ENCODE data around the gene RRAGB. TPM values are rescaled to one million over a fixed set of nuclear protein-coding genes. Genes with fewer than 3 reads are reported as not detected.
"Not testable (repeated sequence)": the region's sequence is repeated elsewhere in the genome, so short reads cannot be mapped to it uniquely, and the experiment has no call there.

Gene RRAGB
- total RNA-seq, 1 experiment from 2014 or later: 19.6 TPM

GRCh38 chrX:55742649-55743048 lies 25.1 kb downstream of the RRAGB start:
- CTCF ChIA-PET: no interaction called here
- in situ Hi-C loops (cut with HindIII; ENCODE audit: low pct_unique_long_range_greater_than_20kb, low sequenced_read_pairs): no loop called here

GRCh38 chrX:55748463-55748862 lies 30.9 kb downstream of the RRAGB start:
- ATAC-seq; H3K27me3 ChIP-seq (ENCODE audit: control insufficient read depth, insufficient read depth, low read length); H3K4me1 ChIP-seq (ENCODE audit: control insufficient read depth, insufficient read depth, low read length); H3K27ac ChIP-seq (ENCODE audit: low read length); H3K4me3 ChIP-seq (ENCODE audit: low read depth in 2 of 2, low read length in 2 of 2); BruUV-seq (replicated peaks); DNase-seq (ENCODE audit: low read depth, low spot score); H3K9me3 ChIP-seq (ENCODE audit: control insufficient read depth, insufficient read depth, low read depth, low read length); POLR2A ChIA-PET; intact Hi-C loops (cut with micrococcal nuclease; ENCODE audit: unreplicated experiment); H3K36me3 ChIP-seq (ENCODE audit: control insufficient read depth, insufficient read depth, low read length); CTCF ChIA-PET; in situ Hi-C loops (cut with HindIII; ENCODE audit: low pct_unique_long_range_greater_than_20kb, low sequenced_read_pairs): not testable (repeated sequence)

More at GRCh38 chrX:55742649-55743048, 25.1 kb downstream of the RRAGB start:
- no TSS peak for BruUV-seq (replicated peaks)
- intact Hi-C loops (cut with micrococcal nuclease; ENCODE audit: unreplicated experiment): no loop called here
- Histone ChIP-seq H3K27me3 (ENCODE audit: control insufficient read depth, insufficient read depth, low read length) (no peaks in the 10 kb centered on the region), H3K4me1 (ENCODE audit: control insufficient read depth, insufficient read depth, low read length) (no peaks in the 10 kb centered on the region), H3K4me3 (ENCODE audit: low read depth in 2 of 2, low read length in 2 of 2) (no peak overlapping the region), H3K36me3 (ENCODE audit: control insufficient read depth, insufficient read depth, low read length) (no peaks in the 10 kb centered on the region; the same call in 1 of the 2 replicates), H3K9me3 (ENCODE audit: control insufficient read depth, insufficient read depth, low read depth, low read length) (no peaks in the 10 kb centered on the region), H3K27ac (ENCODE audit: low read length) (no peak overlapping the region)
- POLR2A ChIA-PET: no interaction called here
- no peak for ATAC-seq
- TF ChIP-seq TCF7L2 (IDR thresholded peaks at IDR 0.05; ENCODE audit: low read depth, low read length) (no peak), SIN3A (IDR thresholded peaks at IDR 0.05; ENCODE audit: borderline replicate concordance, insufficient read depth, low read depth, low read length) (no peak), CTCF (IDR thresholded peaks at IDR 0.05) (no peak), POLR2AphosphoS5 (IDR thresholded peaks at IDR 0.05; ENCODE audit: low read depth, low read length) (no peak)
- TF ChIP-seq, protein P1, sequence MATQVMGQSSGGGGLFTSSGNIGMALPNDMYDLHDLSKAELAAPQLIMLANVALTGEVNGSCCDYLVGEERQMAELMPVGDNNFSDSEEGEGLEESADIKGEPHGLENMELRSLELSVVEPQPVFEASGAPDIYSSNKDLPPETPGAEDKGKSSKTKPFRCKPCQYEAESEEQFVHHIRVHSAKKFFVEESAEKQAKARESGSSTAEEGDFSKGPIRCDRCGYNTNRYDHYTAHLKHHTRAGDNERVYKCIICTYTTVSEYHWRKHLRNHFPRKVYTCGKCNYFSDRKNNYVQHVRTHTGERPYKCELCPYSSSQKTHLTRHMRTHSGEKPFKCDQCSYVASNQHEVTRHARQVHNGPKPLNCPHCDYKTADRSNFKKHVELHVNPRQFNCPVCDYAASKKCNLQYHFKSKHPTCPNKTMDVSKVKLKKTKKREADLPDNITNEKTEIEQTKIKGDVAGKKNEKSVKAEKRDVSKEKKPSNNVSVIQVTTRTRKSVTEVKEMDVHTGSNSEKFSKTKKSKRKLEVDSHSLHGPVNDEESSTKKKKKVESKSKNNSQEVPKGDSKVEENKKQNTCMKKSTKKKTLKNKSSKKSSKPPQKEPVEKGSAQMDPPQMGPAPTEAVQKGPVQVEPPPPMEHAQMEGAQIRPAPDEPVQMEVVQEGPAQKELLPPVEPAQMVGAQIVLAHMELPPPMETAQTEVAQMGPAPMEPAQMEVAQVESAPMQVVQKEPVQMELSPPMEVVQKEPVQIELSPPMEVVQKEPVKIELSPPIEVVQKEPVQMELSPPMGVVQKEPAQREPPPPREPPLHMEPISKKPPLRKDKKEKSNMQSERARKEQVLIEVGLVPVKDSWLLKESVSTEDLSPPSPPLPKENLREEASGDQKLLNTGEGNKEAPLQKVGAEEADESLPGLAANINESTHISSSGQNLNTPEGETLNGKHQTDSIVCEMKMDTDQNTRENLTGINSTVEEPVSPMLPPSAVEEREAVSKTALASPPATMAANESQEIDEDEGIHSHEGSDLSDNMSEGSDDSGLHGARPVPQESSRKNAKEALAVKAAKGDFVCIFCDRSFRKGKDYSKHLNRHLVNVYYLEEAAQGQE (IDR thresholded peaks at IDR 0.05; ENCODE audit: insufficient read depth in 1 of 2, low read depth in 2 of 2, low read length in 1 of 2): no peak
- no peak for DNase-seq (ENCODE audit: low read depth, low spot score)

GRCh38 chrX:55750256-55750655 lies 32.7 kb downstream of the RRAGB start:
- CTCF ChIA-PET: no interaction called here

More at GRCh38 chrX:55750256-55750655, 32.7 kb downstream of the RRAGB start:
- Histone ChIP-seq H3K27ac (ENCODE audit: low read length) (no peak overlapping the region), H3K36me3 (ENCODE audit: control insufficient read depth, insufficient read depth, low read length) (no peaks in the 10 kb centered on the region), H3K9me3 (ENCODE audit: control insufficient read depth, insufficient read depth, low read depth, low read length) (no peaks in the 10 kb centered on the region), H3K27me3 (ENCODE audit: control insufficient read depth, insufficient read depth, low read length) (no peaks in the 10 kb centered on the region), H3K4me1 (ENCODE audit: control insufficient read depth, insufficient read depth, low read length) (no peaks in the 10 kb centered on the region), H3K4me3 (ENCODE audit: low read depth in 2 of 2, low read length in 2 of 2) (no peak overlapping the region)
- no peak for DNase-seq (ENCODE audit: low read depth, low spot score)
- no TSS peak for BruUV-seq (replicated peaks)
- TF ChIP-seq SIN3A (IDR thresholded peaks at IDR 0.05; ENCODE audit: borderline replicate concordance, insufficient read depth, low read depth, low read length) (no peak), CTCF (IDR thresholded peaks at IDR 0.05) (no peak)
- intact Hi-C loops (cut with micrococcal nuclease; ENCODE audit: unreplicated experiment) (no loop called here), in situ Hi-C loops (cut with HindIII; ENCODE audit: low pct_unique_long_range_greater_than_20kb, low sequenced_read_pairs) (no loop called here)
- no peak for ATAC-seq
- POLR2A ChIA-PET: no interaction called here
